DLD1 (cell line): ENCODE measurements around the gene SYNE1.
"Not testable (repeated sequence)": the region's sequence is repeated elsewhere in the genome, so short reads cannot be mapped to it uniquely, and the experiment has no call there.

Experiments used
- in situ Hi-C: cut with HindIII; loops from 2 replicates; pipeline ENCODE4 v1.10.0; 2017; ENCODE audit warnings: low sequenced_read_pairs

Gene SYNE1

GRCh38 chr6:152631376-152631775 is 5.8 kb downstream of the SYNE1 start:
- in situ Hi-C loops, result no loop called here

GRCh38 chr6:152630832-152631231 is 6.3 kb downstream of the SYNE1 start:
- in situ Hi-C loops, result no loop called here

- in situ Hi-C loops, result no loop called here
Measured at GRCh38 chr6:152625213-152625612, 11.9 kb downstream of the SYNE1 start.

GRCh38 chr6:152614776-152615175 is 22.4 kb downstream of the SYNE1 start:
- in situ Hi-C loops, result not testable (repeated sequence)

GRCh38 chr6:152609125-152609670 is 28.0 kb downstream of the SYNE1 start:
- in situ Hi-C loops, result no loop called here

GRCh38 chr6:152605941-152606340 is 31.2 kb downstream of the SYNE1 start:
- in situ Hi-C loops, result no loop called here

GRCh38 chr6:152605342-152605741 is 31.8 kb downstream of the SYNE1 start:
- in situ Hi-C loops, result no loop called here

GRCh38 chr6:152603911-152604310 is 33.3 kb downstream of the SYNE1 start:
- in situ Hi-C loops, result no loop called here

- in situ Hi-C loops, result no loop called here
Measured at GRCh38 chr6:152600022-152600421, 37.1 kb downstream of the SYNE1 start.

- in situ Hi-C loops, result no loop called here
Measured at GRCh38 chr6:152598901-152599537, 38.1 kb downstream of the SYNE1 start.

- in situ Hi-C loops, result no loop called here
Measured at GRCh38 chr6:152598421-152598820, 38.7 kb downstream of the SYNE1 start.

GRCh38 chr6:152596726-152597125 is 40.4 kb downstream of the SYNE1 start:
- in situ Hi-C loops, result no loop called here

- in situ Hi-C loops, result no loop called here
Measured at GRCh38 chr6:152595499-152595898, 41.7 kb downstream of the SYNE1 start.

GRCh38 chr6:152594701-152595100 is 42.5 kb downstream of the SYNE1 start:
- in situ Hi-C loops, result no loop called here

- in situ Hi-C loops, result no loop called here
Measured at GRCh38 chr6:152588456-152588855, 48.7 kb downstream of the SYNE1 start.

- in situ Hi-C loops, result no loop called here
Measured at GRCh38 chr6:152587473-152587872, 49.7 kb downstream of the SYNE1 start.

GRCh38 chr6:152585236-152585635 is 51.9 kb downstream of the SYNE1 start:
- in situ Hi-C loops, result no loop called here

- in situ Hi-C loops, result no loop called here
Measured at GRCh38 chr6:152583888-152584287, 53.3 kb downstream of the SYNE1 start.

GRCh38 chr6:152576525-152576924 is 60.6 kb downstream of the SYNE1 start:
- in situ Hi-C loops, result no loop called here

- in situ Hi-C loops, result no loop called here
Measured at GRCh38 chr6:152575621-152576150, 61.5 kb downstream of the SYNE1 start.

- in situ Hi-C loops, result no loop called here
Measured at GRCh38 chr6:152575161-152575560, 62.0 kb downstream of the SYNE1 start.

GRCh38 chr6:152573762-152574161 is 63.4 kb downstream of the SYNE1 start:
- in situ Hi-C loops, result no loop called here
